ENCODE data around the gene SULT4A1.

DNA sequence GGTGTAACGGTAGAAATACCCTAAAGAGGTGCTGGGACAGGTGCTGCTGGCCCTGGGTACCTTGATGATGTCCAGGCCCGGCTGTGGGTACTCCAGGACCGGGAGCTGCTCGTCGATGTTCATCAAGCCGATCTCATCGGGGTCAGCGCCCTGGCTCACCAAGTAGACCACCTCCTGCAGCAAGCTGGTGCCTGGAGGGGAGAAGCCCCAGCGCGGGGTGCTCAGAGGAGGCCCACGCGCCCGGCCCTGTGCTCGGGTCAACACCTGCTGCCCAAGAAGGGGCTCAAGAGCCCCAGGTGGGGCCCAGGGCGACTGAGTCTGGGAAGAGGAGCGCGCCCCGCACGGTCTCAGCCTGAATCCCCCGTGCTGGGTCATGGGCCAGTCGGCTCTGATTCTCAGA is 20.6 kb downstream of the SULT4A1 start:
- TF ChIP-seq EZH2 (IDR thresholded peaks at IDR 0.05; ENCODE audit: borderline replicate concordance, control insufficient read depth, low read depth, low read length), result no peak
- no peak for TF ChIP-seq WRNIP1 (IDR thresholded peaks at IDR 0.05; ENCODE audit: borderline replicate concordance, low read depth, low read length)
- TF ChIP-seq, protein P1, sequence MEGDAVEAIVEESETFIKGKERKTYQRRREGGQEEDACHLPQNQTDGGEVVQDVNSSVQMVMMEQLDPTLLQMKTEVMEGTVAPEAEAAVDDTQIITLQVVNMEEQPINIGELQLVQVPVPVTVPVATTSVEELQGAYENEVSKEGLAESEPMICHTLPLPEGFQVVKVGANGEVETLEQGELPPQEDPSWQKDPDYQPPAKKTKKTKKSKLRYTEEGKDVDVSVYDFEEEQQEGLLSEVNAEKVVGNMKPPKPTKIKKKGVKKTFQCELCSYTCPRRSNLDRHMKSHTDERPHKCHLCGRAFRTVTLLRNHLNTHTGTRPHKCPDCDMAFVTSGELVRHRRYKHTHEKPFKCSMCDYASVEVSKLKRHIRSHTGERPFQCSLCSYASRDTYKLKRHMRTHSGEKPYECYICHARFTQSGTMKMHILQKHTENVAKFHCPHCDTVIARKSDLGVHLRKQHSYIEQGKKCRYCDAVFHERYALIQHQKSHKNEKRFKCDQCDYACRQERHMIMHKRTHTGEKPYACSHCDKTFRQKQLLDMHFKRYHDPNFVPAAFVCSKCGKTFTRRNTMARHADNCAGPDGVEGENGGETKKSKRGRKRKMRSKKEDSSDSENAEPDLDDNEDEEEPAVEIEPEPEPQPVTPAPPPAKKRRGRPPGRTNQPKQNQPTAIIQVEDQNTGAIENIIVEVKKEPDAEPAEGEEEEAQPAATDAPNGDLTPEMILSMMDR (IDR thresholded peaks at IDR 0.05 in 2 of 3, conservative IDR thresholded peaks at IDR 0.05 in 1 of 3; ENCODE audit: control insufficient read depth in 2 of 3, extremely low read depth in 1 of 3, insufficient read depth in 1 of 3, low read depth in 3 of 3, low read length in 3 of 3), result no peak
- no peak for TF ChIP-seq GABPA (IDR thresholded peaks at IDR 0.05; ENCODE audit: low read depth)
- no peak for TF ChIP-seq CEBPB (IDR thresholded peaks at IDR 0.05; ENCODE audit: borderline replicate concordance in 1 of 2, low read depth in 2 of 2, low read length in 2 of 2)
- TF ChIP-seq, protein P2, sequence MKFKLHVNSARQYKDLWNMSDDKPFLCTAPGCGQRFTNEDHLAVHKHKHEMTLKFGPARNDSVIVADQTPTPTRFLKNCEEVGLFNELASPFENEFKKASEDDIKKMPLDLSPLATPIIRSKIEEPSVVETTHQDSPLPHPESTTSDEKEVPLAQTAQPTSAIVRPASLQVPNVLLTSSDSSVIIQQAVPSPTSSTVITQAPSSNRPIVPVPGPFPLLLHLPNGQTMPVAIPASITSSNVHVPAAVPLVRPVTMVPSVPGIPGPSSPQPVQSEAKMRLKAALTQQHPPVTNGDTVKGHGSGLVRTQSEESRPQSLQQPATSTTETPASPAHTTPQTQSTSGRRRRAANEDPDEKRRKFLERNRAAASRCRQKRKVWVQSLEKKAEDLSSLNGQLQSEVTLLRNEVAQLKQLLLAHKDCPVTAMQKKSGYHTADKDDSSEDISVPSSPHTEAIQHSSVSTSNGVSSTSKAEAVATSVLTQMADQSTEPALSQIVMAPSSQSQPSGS (IDR thresholded peaks at IDR 0.05; ENCODE audit: low read length), result no peak

Measured in GM12878 (cell line).